Ishikawa (cell line): Measurements from ENCODE around the gene JCAD.

Experiments used
- NFIC ChIP-seq: IDR thresholded peaks from 2 replicates; pipeline ENCODE4 v1.6.1; 2012
- REST ChIP-seq: IDR thresholded peaks from 2 replicates; pipeline ENCODE4 v1.6.1; 2012; ENCODE audit warnings: low read depth, mild to moderate bottlenecking
- YY1 ChIP-seq: IDR thresholded peaks from 2 replicates; pipeline ENCODE4 v1.6.1; 2012; ENCODE audit warnings: low read depth

GRCh38 chr10:30040597-30040996 lies 18.8 kb downstream of the JCAD start:
- no peak for TF ChIP-seq NFIC
- no peak for TF ChIP-seq REST
- no peak for TF ChIP-seq YY1
